22Rv1 (cell line): ENCODE results near the gene ZNRF1.

Experiments used
- H3K27ac ChIP-seq: fragments of 450-650 bp; 2 replicates; pipeline ENCODE4 v1.5.1; 2017
- CTCF ChIP-seq: fragments of 450-650 bp; IDR thresholded peaks from 2 replicates; pipeline ENCODE4 v1.5.1; 2017; ENCODE audit warnings: mild to moderate bottlenecking
- ZFX ChIP-seq: fragments of 450-650 bp; IDR thresholded peaks from 2 replicates; pipeline ENCODE4 v1.6.1; 2017; ENCODE audit warnings: antibody characterized with exemption, borderline replicate concordance

The ZNRF1 gene

GRCh38 chr16:75138233-75138632 is 139.4 kb downstream of the ZNRF1 start:
- no peak overlapping the region for H3K27ac ChIP-seq
- TF ChIP-seq ZFX (no peak), CTCF (no peak)

- TF ChIP-seq ZFX (no peak), CTCF (no peak)
- no peak overlapping the region for H3K27ac ChIP-seq
These were observed 139.8 kb downstream of the ZNRF1 start for GRCh38 chr16:75138636-75139035.

- TF ChIP-seq CTCF = no peak
- no peak for TF ChIP-seq ZFX
- no peak overlapping the region for H3K27ac ChIP-seq
These were observed 140.7 kb downstream of the ZNRF1 start for GRCh38 chr16:75139498-75139897.

GRCh38 chr16:75143941-75144340 is 145.1 kb downstream of the ZNRF1 start:
- no peak for TF ChIP-seq CTCF
- H3K27ac ChIP-seq = no peak overlapping the region

- TF ChIP-seq CTCF (no peak), ZFX (no peak)
- H3K27ac ChIP-seq = peak overlapping the region; percentile 95
These were observed 149.1 kb downstream of the ZNRF1 start for GRCh38 chr16:75147968-75148310.

GRCh38 chr16:75148311-75149195 is 149.7 kb downstream of the ZNRF1 start, which contains the start of gene ZFP1:
Gene ZFP1, plus strand, starts transcription at chr16:75148524. Its CDS starts 4,428 bp downstream, at chr16:75152952.
- TF ChIP-seq ZFX (no peak), CTCF (no peak)
- peak within 1 kb of the TSS; percentile 95 for H3K27ac ChIP-seq

GRCh38 chr16:75151798-75152197 is 153.0 kb downstream of the ZNRF1 start:
- TF ChIP-seq CTCF = no peak
- TF ChIP-seq ZFX = no peak
- no peak overlapping the region for H3K27ac ChIP-seq
